HL-60 (cell line): Measurements from ENCODE around the gene GOLIM4.

Source experiments
- GABPA ChIP-seq: IDR thresholded peaks from 2 replicates; pipeline ENCODE4 v1.6.1; 2012; ENCODE audit warnings: low read depth
- POLR2AphosphoS5 ChIP-seq: IDR thresholded peaks from 2 replicates; pipeline ENCODE4 v1.6.1; 2012; ENCODE audit warnings: low read depth
- SPI1 ChIP-seq: IDR thresholded peaks from 2 replicates; pipeline ENCODE4 v1.6.1; 2012; ENCODE audit warnings: low read depth, mild to moderate bottlenecking, borderline replicate concordance
- TF ChIP-seq, protein P1 (sequence below): IDR thresholded peaks from 2 replicates; pipeline ENCODE4 v1.6.1; 2012; ENCODE audit warnings: low read depth; ENCODE audit not compliant: insufficient replicate concordance
- TF ChIP-seq, protein P2 (sequence below): IDR thresholded peaks from one replicate; pipeline ENCODE4 v1.5.1; 2011; ENCODE audit warnings: low read length, control low read depth, inconsistent platforms; ENCODE audit not compliant: insufficient read depth

DNA sequence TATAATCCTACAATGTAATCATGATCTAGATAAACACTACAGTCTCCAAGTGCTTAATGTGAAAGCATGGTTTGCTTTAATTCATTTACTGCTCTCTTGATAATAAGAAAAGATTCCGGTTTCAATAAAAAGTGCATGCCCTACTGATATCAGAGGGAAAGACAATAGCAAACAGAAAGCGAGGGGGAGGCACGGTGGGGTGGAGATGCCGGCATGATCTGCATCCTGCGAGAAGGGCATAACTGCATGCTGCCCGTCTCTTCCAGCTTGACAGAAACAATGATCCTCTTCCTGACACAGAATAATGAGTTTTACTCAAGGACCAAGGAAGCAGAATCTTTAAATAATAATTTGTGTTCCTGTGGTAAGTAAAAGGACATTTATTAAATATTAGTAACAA lies 51.7 kb downstream of the GOLIM4 start:
- TF ChIP-seq, protein P1, sequence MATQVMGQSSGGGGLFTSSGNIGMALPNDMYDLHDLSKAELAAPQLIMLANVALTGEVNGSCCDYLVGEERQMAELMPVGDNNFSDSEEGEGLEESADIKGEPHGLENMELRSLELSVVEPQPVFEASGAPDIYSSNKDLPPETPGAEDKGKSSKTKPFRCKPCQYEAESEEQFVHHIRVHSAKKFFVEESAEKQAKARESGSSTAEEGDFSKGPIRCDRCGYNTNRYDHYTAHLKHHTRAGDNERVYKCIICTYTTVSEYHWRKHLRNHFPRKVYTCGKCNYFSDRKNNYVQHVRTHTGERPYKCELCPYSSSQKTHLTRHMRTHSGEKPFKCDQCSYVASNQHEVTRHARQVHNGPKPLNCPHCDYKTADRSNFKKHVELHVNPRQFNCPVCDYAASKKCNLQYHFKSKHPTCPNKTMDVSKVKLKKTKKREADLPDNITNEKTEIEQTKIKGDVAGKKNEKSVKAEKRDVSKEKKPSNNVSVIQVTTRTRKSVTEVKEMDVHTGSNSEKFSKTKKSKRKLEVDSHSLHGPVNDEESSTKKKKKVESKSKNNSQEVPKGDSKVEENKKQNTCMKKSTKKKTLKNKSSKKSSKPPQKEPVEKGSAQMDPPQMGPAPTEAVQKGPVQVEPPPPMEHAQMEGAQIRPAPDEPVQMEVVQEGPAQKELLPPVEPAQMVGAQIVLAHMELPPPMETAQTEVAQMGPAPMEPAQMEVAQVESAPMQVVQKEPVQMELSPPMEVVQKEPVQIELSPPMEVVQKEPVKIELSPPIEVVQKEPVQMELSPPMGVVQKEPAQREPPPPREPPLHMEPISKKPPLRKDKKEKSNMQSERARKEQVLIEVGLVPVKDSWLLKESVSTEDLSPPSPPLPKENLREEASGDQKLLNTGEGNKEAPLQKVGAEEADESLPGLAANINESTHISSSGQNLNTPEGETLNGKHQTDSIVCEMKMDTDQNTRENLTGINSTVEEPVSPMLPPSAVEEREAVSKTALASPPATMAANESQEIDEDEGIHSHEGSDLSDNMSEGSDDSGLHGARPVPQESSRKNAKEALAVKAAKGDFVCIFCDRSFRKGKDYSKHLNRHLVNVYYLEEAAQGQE: no peak
- TF ChIP-seq, protein P2, sequence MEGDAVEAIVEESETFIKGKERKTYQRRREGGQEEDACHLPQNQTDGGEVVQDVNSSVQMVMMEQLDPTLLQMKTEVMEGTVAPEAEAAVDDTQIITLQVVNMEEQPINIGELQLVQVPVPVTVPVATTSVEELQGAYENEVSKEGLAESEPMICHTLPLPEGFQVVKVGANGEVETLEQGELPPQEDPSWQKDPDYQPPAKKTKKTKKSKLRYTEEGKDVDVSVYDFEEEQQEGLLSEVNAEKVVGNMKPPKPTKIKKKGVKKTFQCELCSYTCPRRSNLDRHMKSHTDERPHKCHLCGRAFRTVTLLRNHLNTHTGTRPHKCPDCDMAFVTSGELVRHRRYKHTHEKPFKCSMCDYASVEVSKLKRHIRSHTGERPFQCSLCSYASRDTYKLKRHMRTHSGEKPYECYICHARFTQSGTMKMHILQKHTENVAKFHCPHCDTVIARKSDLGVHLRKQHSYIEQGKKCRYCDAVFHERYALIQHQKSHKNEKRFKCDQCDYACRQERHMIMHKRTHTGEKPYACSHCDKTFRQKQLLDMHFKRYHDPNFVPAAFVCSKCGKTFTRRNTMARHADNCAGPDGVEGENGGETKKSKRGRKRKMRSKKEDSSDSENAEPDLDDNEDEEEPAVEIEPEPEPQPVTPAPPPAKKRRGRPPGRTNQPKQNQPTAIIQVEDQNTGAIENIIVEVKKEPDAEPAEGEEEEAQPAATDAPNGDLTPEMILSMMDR: no peak
- TF ChIP-seq SPI1: no peak
- no peak for TF ChIP-seq POLR2AphosphoS5
- no peak for TF ChIP-seq GABPA
